ENCODE data around the gene MAP4K3. TPM values are rescaled to one million over a fixed set of nuclear protein-coding genes. Genes with fewer than 3 reads are reported as not detected.
"Not testable (repeated sequence)": the region's sequence is repeated elsewhere in the genome, so short reads cannot be mapped to it uniquely, and the experiment has no call there.

The MAP4K3 gene
- total RNA-seq, 1 experiment from 2014 or later, result 20.1 TPM

DNA sequence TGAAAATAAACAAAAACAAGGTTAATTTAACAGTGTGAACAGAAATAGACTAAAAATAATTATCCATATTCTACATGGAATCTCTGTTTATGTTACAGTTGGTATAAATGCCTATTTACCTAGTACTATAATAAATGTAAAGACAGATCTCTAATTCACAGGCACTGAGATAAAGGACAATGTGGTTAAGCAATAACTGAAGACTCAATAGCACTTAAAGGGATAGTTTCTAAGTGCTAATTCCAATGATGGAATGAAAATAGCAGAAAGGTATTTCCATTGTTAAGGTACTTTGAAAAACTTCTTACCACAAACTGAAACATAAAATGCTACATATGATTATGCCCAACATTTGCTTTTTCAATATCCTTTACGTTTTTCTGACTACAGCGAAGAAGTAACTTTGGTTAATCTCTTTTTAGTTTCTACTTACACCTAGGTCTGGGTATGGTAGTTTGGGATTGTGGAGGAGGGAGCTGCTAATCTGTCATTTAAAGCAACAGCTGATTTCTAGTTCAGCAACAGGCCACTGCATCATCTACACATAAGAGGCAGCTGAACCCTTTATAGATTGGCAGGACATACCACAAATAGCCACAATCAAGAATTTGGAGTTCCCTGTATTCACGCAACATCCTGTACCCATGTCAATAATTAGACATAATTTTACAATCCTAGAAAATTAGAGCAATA is 27.2 kb downstream of the MAP4K3 start:
- no peak for DNase-seq (ENCODE audit: low spot score)

DNA sequence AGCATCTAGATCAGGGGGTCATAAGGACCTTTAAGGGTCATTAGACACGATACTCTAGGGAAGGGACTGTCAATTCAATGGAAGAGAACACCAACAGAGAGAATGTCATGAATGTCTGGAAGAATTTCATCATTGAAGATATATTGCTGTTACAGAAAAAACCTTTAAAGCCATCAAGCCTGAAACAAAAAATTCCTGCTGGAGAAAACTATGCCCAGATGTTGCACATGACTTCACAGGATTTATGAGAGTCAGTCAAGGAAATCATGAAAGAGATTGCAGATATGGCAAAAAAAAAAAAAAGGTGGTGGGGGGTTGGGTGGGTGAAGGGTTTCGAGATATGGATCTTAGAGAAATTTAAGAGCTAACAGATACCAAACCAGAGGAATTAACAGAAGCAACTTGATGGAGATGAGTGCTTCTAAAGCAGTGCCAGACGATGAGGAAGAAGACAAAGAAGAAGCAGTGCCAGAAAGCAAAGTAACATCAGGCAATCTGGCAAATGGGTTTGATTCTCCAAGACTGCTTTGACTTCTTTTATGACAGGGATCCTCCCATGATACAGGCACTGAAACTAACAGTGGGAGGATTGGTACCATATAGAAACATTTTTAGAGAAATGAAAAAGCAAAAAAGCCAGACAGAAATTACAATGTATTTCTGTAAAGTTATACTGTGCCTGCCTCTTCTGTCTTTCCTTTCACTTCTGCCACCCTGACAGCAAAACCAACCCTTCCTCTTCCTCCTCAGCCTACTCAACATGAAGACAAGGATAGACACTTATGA is 28.5 kb downstream of the MAP4K3 start:
- no peak for DNase-seq (ENCODE audit: low spot score)

DNA sequence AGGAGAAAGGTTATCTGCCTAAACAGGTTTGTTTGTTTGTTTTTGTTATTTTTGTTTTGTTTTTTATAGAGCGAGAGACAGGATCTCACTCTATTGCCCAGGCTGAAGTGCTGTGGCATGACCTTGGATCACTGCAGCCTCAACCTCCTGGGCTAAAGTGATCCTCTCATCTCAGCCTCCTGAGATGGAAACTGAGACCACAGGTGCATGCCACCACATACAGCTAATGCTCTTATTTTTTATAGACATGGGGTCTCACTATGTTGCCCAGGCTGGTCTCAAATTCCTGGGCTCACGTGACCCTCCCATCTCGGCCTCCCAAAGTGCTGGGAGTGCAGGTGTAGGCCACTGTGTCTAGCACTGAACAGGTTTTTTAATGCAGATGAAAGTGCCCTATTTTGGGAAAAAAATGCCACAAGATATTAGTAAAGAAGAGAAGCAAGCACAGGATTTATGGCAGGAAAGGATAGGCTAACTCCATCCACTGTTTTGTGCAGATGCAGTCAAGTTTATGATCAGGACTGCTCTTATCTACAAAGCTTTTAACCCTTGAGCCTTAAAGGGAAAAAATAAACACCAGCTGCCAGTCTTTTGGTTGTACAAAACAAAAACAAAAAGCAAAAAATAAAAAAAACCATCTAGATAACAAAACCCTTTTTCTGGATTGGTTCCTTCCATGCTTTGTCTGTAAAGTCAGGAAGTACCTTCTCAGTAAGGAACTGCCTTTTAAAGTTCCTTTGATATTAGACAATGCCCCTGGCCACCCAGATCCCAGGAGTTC is 29.4 kb downstream of the MAP4K3 start:
- DNase-seq (ENCODE audit: low spot score), result no peak

DNA sequence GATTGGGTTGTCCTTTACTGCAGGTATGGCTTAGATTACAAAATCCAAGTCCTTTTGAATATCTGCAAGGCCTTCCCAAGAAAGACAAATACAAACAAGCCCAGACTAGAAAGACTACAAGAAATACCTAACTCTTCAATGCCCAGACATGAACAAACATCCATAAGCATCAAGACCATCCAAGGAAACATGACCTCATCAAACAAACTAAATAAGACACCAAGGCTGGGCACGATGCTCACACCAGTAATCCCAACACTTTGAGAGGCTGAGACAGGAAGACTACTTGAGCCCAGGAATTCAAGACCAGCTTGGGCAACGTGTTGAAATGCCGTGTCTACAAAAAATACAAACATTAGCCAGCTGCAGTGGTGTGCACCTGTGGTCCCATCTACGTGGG is 31.7 kb downstream of the MAP4K3 start:
- no peak for DNase-seq (ENCODE audit: low spot score)

DNA sequence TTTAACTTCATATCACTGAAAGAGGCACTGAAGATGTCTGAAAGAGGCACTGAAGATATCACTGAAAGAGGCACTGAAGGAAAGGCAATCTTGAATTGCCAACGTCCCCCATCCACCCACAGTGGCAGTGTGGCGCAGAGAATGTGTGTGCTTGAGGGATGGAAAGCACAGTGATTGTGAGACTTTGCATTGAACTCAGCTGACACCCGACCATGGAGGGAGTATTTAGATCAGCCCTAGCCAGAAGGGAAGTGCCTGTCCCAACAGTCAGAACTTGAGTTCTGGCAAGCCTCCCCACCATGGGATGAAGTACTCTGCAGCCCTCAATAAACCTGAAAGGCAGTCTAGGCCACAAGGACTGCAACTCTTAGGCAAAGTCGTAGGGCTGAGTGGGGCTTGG is 33.8 kb downstream of the MAP4K3 start:
- DNase-seq (ENCODE audit: low spot score), result no peak

DNA sequence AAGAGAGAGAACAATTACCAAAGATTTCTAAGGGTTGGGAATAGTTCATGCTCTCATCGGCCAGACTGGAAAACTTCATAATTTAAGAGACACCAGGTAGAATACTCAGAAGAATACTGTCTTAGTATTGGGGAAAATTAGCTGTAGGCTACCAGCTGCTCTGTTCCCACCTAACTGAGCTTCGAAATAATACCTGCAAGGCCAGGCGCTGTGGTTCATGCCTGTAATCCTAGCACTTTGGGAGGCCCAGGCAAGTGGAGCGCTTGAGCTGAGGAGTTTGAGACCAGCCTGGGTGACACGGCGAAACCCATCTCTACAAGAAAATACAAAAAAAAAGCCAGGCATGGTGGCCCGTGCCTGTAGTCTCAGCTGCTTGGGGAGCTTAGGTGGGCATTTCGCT is 35.8 kb downstream of the MAP4K3 start:
- DNase-seq (ENCODE audit: low spot score), result no peak

DNA sequence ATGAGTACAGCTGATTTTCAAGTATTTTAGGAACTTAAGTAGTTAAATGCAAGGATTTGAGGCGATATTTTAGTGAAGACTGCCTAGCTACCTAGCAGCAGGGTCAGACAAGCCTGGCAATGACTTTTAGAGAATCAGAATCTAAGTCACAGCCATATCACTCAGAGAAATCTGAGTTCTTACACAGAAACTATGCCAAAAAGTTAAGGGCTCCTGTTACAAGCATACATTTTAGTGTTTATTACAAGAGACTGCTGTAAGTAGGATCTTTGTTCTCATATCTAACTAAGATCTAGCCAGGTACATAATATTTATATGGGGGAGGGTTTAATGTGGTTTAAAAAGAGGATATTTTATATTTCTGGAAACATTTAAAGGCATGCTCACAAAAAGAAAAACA is 37.5 kb downstream of the MAP4K3 start:
- no peak for DNase-seq (ENCODE audit: low spot score)

DNA sequence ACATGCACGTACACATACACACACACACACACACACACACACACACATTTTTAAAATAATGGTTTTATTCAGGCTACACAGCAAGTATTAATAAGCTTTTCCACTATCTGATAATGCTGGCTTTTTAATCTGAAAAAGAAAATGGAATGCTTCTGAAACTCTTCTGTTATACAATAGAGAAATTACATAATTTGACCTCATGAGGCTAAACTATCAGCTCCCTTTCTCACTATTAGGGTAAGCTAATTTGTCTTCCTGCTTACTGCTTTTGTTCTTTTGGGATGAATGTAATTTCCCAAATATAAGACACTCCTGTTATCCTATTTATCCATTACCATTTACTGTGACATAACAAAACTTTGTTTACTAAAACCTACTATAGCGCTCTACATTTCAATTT is 41.8 kb downstream of the MAP4K3 start:
- no peak for DNase-seq (ENCODE audit: low spot score)

DNA sequence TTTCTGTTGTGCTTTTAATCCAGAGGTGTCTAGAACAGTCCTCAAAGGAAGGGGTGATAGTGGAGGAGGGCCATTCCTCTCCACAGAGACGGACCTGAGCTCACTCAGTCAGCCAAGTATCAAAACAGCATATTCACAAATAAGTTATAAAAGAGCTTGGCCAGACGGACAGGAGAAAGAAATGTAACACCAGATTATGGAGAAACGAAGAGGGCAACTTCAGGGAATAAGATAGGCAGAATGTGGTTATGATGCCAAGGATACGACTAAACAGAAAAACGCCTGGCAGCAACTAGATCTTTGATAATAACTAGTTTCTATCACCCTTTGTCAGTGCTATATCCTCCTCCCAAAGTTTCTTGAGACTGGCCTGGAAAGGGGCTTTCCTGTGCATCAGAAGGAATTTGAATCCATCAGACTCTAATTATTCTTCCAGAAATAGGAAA is 42.5 kb downstream of the MAP4K3 start:
- DNase-seq (ENCODE audit: low spot score), result no peak

DNA sequence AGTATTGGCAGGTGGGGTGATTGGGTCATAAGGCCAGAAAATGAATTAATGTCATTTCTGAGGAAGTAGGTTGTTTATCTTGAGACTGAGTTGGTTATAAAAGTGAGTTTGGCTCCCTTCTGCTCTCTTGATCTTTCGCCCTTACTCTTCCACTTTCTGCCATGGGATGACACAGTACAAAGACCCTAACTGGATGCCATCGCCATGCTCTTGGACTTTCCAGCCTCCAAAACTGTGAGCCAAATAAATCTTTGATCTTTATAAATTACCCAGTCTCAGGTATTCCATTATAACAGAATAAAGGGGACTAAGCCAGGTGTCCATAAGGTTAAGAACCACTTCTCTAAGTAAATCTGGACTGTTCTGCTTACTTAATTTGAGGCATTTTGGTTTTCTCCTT is 44.4 kb downstream of the MAP4K3 start:
- no peak for DNase-seq (ENCODE audit: low spot score)

DNA sequence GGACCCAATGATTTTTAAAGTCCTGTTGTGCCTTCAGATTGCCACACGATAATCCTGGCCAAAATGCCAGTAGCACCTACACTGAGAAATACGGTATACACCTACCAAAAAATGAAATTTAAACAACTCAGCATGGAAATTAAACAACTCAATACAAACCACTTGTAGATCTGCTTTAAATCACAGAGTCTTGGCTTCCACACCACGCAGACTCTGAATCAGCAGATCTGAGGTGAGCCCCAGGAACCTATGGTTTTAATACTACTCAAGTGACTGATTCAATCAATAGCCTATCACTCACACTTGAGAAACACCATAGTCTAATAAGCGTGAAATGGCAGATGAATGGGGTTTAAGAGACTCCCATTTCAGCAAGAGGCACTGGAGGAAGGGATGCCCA is 46.9 kb downstream of the MAP4K3 start:
- DNase-seq (ENCODE audit: low spot score), result no peak

DNA sequence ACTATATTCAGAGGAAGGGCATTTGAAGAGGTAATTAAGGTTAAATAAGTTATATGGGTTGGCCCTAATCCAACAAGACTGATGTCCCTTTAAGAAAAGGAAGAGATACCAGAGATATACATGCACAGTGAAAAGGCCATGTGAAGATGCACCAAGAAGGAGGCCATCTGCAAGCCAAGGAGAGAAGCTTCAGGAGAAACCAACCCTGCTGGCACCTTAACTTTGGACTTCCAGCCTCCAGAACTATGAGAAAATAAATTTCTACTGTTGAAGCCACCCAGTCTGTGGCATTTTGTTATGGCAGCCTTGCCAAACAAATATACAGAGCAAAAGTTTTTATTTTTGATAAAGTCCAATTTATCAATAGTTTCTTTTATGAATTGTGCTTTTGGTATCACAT is 51.0 kb downstream of the MAP4K3 start:
- no peak for DNase-seq (ENCODE audit: low spot score)

DNA sequence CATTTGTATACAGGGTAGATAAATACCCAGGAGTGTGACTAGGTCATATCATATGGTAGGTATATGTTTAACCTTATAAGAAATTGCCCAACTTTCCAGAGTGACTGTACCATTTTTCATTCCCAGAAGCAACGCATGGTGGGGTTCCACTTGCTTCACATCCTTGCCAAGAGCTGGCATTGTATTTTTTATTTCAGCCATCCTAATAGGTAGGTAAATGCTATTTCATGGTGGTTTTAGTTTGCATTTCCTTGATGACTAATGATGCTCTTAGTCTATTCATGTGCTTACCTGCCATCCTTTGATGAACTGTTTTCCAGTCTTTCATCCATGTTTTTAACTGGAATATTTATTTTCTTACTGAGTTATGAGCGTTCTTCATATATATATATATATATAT is 51.9 kb downstream of the MAP4K3 start:
- DNase-seq (ENCODE audit: low spot score), result no peak

DNA sequence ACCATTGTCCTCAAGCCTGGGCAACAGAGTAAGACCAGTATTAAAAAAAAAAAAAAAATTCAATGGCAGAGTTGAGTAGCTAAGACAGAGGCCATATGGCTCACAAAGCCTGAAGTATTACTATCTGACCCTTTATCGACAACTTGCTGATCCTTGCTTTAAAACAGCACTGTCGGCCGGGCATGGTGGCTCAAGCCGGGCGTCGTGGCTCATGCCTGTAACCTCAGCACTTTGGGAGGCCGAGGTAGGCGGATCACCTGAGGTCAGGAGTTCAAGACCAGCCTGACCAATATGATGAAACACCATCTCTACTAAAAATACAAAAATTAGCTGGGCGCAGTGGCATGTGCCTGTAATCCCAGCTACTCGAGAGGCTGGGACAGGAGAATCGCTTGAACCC is 53.0 kb downstream of the MAP4K3 start:
- not testable (repeated sequence) for DNase-seq (ENCODE audit: low spot score)

DNA sequence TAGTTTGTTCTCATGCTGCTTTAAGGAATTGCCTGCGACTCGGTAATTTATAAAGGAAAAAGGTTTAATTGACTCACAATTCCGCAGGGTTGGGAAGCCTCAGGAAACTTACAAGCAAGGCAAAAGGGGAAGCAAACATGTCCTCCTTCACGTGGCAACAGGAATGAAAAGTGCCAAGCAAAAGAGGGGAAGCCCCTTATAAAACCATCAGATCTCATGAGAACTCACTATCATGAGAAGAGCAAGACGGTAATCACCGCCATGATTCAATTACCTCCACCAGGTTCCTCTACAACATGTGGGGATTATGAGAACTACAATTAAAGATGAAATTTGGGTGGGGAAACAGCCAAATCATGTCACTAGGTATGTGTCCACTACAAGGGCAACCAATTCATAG is 53.9 kb downstream of the MAP4K3 start:
- DNase-seq (ENCODE audit: low spot score), result no peak

DNA sequence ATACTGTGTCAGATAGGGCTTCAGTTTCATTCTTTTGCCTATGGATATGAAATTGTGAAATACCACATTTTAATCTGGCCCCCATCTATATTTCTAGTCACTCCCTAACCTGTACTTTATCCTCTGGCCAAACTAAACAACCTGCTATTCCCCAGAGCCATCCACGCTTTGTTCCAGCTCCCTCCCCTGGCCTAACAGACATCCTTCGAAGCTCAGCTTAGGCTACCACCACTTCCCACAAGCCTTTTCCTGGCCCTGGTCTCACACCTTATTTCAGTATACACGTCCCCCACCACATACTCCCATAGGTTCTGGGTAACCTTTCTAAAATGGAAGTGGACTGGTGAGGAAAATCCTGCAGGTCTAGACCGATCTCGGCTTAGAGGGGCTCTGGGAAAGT is 55.4 kb downstream of the MAP4K3 start:
- DNase-seq (ENCODE audit: low spot score), result no peak

DNA sequence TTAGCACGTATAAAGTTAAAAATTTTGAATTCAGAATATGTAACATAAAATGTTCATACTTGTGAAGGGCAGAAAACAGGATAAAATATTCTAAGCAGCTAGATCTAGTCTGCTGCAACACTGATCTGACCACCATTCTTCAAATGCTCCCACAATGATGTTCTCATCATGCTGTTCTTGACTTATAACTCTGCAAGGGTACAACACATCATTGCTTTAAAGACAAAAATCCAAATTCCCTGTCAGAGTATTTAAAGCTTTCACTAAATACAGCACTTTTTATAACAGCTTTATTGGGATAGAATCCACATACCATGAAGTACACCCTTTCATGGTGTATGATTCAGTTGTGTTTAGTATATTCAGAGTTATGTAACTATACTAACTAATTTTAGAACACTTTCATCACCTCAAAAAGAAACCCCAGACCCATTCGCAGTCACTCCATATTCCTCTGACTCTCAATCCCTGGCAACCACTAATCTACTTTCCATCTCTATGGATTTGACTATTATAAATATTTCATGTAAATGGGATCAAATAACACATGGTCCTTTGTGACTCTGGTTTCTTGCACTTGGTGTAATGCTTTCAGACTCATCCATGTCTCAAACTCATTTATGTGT is 56.4 kb downstream of the MAP4K3 start:
- no peak for DNase-seq (ENCODE audit: low spot score)

DNA sequence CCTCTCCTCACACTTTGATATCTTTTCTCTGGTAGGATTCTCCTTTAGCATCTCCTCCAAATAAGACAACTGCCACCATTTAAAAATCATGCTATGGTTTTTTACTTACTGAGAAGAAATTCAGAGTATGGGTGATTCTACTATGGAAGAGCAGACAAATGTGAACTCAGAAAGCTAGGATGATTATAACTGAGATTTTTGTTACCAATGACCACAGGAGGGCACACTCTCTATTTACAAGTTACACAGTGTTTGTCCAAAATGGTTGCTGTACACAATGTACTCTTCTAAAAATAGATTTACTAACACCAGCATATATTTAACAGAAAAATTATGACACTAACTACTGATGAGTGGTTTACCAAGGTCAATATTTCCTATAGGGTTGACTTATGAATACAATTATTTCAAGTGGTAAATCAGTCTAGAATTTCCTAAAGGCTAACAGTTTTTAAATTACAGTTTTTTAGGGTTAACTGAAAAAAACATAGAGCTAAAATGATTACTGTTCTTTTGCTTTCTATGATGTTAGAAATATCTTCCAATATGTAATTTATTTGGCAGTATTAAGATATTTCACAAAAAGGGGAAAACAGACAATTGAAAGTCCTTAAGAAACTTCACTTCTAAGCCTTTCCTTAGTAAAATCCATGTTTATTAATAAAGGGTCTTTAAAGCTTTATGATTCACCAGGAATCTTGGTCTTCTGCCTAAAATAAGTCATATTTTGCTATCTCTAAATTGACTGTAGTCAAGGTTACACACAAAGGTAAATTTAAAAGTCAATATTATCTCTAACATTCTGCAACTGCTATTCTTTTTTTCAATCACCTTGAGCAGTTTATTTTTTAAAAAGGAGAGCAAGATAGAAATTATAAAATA is 57.2 kb downstream of the MAP4K3 start:
- peak; percentile 56 for DNase-seq (ENCODE audit: low spot score)

DNA sequence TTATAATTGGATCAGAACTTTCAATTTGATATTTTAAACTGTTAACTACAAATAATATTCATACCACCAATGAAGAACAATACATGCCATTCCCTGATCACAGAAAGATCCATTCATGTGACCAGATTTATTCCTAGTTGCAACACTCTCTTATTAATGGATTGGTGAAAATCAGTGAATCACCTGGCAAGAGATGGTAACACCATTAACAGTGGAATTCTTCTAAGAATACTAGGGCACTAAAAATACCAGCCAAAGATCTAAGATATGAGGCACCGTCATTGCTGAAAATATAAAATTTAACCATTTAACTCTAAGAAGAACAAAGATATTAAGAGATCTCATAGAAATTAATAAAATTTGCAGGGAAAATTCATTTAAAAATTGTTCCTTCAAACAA is 58.1 kb downstream of the MAP4K3 start:
- no peak for DNase-seq (ENCODE audit: low spot score)

DNA sequence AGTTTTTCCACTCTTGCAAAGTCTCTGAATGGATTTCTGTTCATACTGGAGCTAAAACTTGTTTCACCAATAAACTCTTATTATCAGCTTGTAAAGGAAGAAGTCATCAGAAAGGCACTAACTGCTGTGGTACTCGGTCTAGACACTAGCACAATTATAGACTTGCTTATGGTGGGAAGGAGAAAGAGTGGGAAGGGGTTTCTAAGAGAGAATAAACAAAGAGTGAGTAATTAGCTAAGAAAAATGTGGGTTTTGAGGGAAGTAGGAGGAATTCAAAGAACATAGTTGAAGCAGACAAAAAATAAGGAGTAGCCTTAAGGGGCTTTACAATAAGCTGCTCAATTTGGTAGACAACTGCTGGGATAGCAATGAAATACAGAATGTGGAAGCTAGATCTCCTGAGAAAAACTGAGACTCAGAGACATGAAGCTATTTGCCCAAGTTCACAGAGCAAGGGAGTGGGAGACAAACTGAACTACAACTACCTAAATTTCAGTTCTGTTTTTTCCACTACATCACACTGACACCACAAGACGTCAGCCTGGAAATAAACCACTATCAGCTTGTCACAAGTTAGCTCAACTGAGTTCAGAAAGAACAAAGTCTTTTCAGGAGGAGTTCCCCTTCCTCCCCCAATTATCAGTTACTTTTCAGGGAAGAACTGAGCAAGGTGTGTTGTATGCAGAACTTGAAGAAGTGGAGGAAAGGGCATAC is 59.7 kb downstream of the MAP4K3 start:
- no peak for DNase-seq (ENCODE audit: low spot score)

DNA sequence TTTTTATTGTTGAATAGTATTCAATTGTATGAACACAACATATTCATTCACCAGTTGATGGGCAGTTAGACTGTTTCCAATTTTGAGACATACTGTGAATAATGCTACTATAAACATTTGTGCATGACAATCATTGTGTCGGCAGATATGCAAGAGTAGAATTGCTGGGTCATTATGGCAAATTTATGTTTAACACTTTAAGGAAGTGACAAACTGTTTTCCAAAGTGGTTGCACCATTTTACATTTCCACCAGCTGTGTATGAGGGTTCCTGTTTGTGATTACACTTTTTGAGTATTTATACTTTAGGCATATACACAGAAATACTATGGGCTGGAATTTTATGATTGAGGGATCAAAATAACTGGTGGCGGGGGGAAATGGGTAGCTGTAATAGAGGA is 61.2 kb downstream of the MAP4K3 start:
- DNase-seq (ENCODE audit: low spot score), result no peak

Data from H4 (cell line).